ENCODE measurements around the gene BBS9.
A peak's percentile ranks its signal among the peaks of the same experiment; 100 is the strongest.

BBS9 gene

GRCh38 chr7:33422141-33422540, 292.8 kb downstream of the BBS9 start:
- Histone ChIP-seq H3K9me3 (ENCODE audit: insufficient read depth, low read length) (no peaks in the 10 kb centered on the region), H3K36me3 (replicated peaks; ENCODE audit: low read depth, low read length) (no peaks in the 10 kb centered on the region), H3K9ac (ENCODE audit: low read length) (no peak overlapping the region), H3K4me2 (ENCODE audit: low read length) (no peak overlapping the region), H2AFZ (ENCODE audit: low read depth, low read length) (no peak overlapping the region), H3K4me1 (ENCODE audit: low read length) (peaks cover 23% of the 10 kb centered on the region), H3K4me3 (ENCODE audit: low read length) (no peak overlapping the region), H4K20me1 (ENCODE audit: insufficient read depth, low read length) (no peaks in the 10 kb centered on the region), H3K79me2 (ENCODE audit: low read length) (no peaks in the 10 kb centered on the region), H3K27me3 (ENCODE audit: low read depth, low read length) (no peaks in the 10 kb centered on the region), H3K27ac (ENCODE audit: low read length) (no peak overlapping the region)
- TF ChIP-seq CTCF (IDR thresholded peaks at IDR 0.05; ENCODE audit: low read depth, low read length), result no peak
- TF ChIP-seq EZH2phosphoT487 (IDR thresholded peaks at IDR 0.05; ENCODE audit: low read depth), result no peak

DNA sequence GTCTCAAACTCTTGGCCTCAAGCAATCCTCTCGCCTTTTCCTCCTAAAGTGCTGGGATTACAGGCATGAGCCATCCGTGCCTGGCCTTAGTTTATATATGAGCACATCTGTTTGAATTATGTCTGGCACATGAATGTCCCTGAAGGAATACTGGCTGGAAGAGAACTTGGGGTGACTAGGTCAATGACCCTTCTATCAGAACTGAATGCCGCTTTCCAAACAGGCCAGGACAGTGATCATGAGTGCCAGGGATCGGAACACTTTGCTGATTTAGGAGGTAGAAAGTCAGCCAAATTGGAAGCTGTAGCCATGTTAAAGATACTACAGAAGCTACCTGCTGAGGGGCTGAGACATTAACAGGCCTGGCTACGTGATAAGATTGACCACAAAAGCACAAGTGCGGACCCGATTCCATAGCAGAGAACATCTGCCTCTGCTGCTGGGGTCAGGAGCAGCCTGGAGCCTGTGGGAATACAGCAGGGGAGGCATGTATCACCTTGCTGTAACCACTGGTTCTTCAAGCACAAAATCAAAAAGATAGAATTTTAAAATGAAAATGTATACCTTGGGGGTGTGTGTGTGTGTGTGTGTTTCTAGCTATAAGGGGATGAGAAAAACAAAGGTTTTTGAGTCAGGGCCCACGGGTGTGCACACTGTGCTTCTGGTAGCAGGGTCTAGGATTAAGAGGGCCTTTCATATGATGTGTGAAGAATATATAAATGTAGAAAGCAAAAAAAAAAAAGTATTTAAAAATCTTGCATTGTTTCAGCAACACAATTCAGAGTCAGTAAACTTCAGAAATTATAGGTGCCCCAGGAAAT, 293.7 kb downstream of the BBS9 start:
- Histone ChIP-seq H3K36me3 (replicated peaks; ENCODE audit: low read depth, low read length) (no peaks in the 10 kb centered on the region), H3K9me3 (ENCODE audit: insufficient read depth, low read length) (no peaks in the 10 kb centered on the region), H4K20me1 (ENCODE audit: insufficient read depth, low read length) (no peaks in the 10 kb centered on the region), H3K4me2 (ENCODE audit: low read length) (peak overlapping the region; percentile 48), H3K4me3 (ENCODE audit: low read length) (0 out of 2 replicates have a peak overlapping the region, but pooled peaks have one; percentile 5), H3K27ac (ENCODE audit: low read length) (no peak overlapping the region; the same call in 1 of the 2 replicates), H2AFZ (ENCODE audit: low read depth, low read length) (no peak overlapping the region), H3K79me2 (ENCODE audit: low read length) (no peaks in the 10 kb centered on the region), H3K4me1 (ENCODE audit: low read length) (peaks cover 25% of the 10 kb centered on the region), H3K27me3 (ENCODE audit: low read depth, low read length) (no peaks in the 10 kb centered on the region), H3K9ac (ENCODE audit: low read length) (no peak overlapping the region; the same call in 1 of the 2 replicates)
- TF ChIP-seq CTCF (IDR thresholded peaks at IDR 0.05; ENCODE audit: low read depth, low read length) (no peak), EZH2phosphoT487 (IDR thresholded peaks at IDR 0.05; ENCODE audit: low read depth) (no peak)

DNA sequence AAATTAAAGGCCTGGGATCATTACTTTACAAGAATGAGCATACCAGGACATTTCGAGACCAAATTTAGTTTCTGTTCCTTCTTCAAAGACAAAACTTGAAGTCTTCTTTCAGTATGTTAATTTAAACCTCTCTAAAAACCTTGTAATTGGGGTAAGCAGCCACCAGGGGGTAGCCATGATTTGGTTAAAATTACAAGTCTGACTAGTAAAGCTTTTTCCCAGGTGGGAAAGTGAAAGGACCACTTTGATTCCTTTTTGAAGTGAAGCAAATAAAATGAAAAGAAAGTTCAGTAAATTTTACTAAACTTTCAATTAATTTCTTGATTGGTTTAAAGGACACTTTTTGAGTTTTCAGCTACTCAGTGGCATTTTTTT, 294.3 kb downstream of the BBS9 start:
- no peaks in the 10 kb centered on the region for H3K27me3 ChIP-seq (ENCODE audit: low read depth, low read length)
- no peaks in the 10 kb centered on the region for H3K79me2 ChIP-seq (ENCODE audit: low read length)
- H3K36me3 ChIP-seq (replicated peaks; ENCODE audit: low read depth, low read length), result no peaks in the 10 kb centered on the region
- peak overlapping the region; percentile 48 for H3K4me2 ChIP-seq (ENCODE audit: low read length)
- H4K20me1 ChIP-seq (ENCODE audit: insufficient read depth, low read length), result no peaks in the 10 kb centered on the region
- H3K9ac ChIP-seq (ENCODE audit: low read length), result no peak overlapping the region
- TF ChIP-seq CTCF (IDR thresholded peaks at IDR 0.05; ENCODE audit: low read depth, low read length) (peak; percentile 75), EZH2phosphoT487 (IDR thresholded peaks at IDR 0.05; ENCODE audit: low read depth) (no peak)
- peak overlapping the region; percentile 3; the same call in 1 of the 2 replicates for H3K27ac ChIP-seq (ENCODE audit: low read length)
- no peak overlapping the region for H2AFZ ChIP-seq (ENCODE audit: low read depth, low read length)
- no peak overlapping the region for H3K4me3 ChIP-seq (ENCODE audit: low read length)
- H3K9me3 ChIP-seq (ENCODE audit: insufficient read depth, low read length), result no peaks in the 10 kb centered on the region
- H3K4me1 ChIP-seq (ENCODE audit: low read length), result peaks cover 25% of the 10 kb centered on the region

DNA sequence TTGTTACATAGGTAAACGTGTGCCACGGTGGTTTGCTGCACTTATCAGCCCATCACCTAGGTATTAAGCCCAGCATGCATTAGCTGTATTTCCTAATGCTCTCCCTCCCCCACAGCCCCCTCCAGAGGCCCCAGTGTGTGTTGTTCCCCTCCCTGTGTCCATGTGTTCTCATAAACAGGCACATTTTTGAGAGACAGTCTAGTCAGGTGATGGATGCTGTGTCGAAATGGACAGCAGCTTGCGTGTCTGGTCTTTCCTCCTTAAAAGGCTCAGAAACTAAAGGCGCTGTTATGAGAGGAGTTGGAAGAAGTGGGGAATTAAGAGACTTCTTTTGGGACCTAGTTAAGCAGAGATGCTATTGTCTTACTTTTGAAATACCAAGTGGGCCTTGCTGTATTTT, 296.0 kb downstream of the BBS9 start:
- H3K36me3 ChIP-seq (replicated peaks; ENCODE audit: low read depth, low read length), result no peaks in the 10 kb centered on the region
- no peak overlapping the region for H3K27ac ChIP-seq (ENCODE audit: low read length)
- no peak overlapping the region for H3K4me2 ChIP-seq (ENCODE audit: low read length)
- H3K4me3 ChIP-seq (ENCODE audit: low read length), result no peak overlapping the region
- no peak overlapping the region for H2AFZ ChIP-seq (ENCODE audit: low read depth, low read length)
- peaks cover 25% of the 10 kb centered on the region for H3K4me1 ChIP-seq (ENCODE audit: low read length)
- no peaks in the 10 kb centered on the region for H4K20me1 ChIP-seq (ENCODE audit: insufficient read depth, low read length)
- H3K9ac ChIP-seq (ENCODE audit: low read length), result no peak overlapping the region
- no peaks in the 10 kb centered on the region for H3K79me2 ChIP-seq (ENCODE audit: low read length)
- TF ChIP-seq CTCF (IDR thresholded peaks at IDR 0.05; ENCODE audit: low read depth, low read length) (no peak), EZH2phosphoT487 (IDR thresholded peaks at IDR 0.05; ENCODE audit: low read depth) (no peak)
- H3K27me3 ChIP-seq (ENCODE audit: low read depth, low read length), result no peaks in the 10 kb centered on the region
- H3K9me3 ChIP-seq (ENCODE audit: insufficient read depth, low read length), result no peaks in the 10 kb centered on the region

All from OCI-LY3 (cell line).